Measurements from ENCODE around the gene MCTP2. TPM values are rescaled to one million over a fixed set of nuclear protein-coding genes. Genes with fewer than 3 reads are reported as not detected.

MCTP2 gene
- total and polyA plus RNA-seq, 2 of the 8 experiments (the other 6 are each of a cell fraction or from before 2014, with no cell fraction given) = 3.4 to 4.5 TPM

DNA sequence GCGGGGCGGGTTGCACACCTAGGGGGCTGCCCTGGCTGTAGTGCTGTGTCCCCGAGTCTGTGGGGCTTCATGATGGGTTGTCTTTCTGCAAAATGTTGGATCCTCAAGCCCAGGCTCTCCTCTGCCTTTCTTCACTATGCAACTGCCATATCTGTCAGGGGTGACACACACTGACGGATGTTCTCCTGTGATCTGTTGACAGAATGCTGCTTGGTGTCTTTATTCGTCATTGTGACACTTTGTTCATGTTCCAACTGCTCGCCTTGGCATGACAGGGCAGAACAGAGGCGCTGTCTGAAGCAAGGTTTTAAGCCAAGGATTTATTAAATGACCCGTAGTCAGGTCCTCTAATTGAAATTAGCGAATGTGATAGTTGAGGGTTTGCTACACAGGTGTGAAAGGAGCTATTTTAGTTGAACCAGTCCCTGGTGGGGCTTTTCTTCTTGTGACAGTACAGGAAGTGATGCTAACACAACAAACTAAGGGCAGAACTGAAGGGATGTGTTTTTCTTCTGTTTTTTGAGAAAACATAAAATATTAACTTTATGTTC, 173.4 kb downstream of the MCTP2 start:
- Histone ChIP-seq H3K4ac (replicated peaks; ENCODE audit: insufficient read length, low read depth, low read length) (no peak overlapping the region), H2AFZ (ENCODE audit: low read length) (no peak overlapping the region), H3K18ac (ENCODE audit: extremely low read depth, low read length) (no peak overlapping the region), H3K36me3 (ENCODE audit: control insufficient read depth in 2 of 4, insufficient read depth in 4 of 4, low read length in 3 of 4) (no peaks in the 10 kb centered on the region), H4K91ac (replicated peaks; ENCODE audit: insufficient read length, low read length) (no peak overlapping the region), H3K4me2 (ENCODE audit: insufficient read depth in 1 of 2, low read depth in 2 of 2, low read length in 2 of 2) (no peak overlapping the region), H4K20me1 (replicated peaks in 1 of 2; ENCODE audit: control insufficient read depth in 1 of 2, insufficient read depth in 2 of 2, low read length in 2 of 2) (no peaks in the 10 kb centered on the region), H2BK12ac (ENCODE audit: low read depth, low read length) (no peak overlapping the region), H2BK15ac (ENCODE audit: low read length) (no peak overlapping the region), H3K14ac (ENCODE audit: insufficient read length) (no peak overlapping the region), H3K4me1 (replicated peaks in 1 of 4; ENCODE audit: control insufficient read depth in 3 of 4, insufficient read depth in 4 of 4, low read length in 3 of 4) (peaks cover 0 to 8% (median 3%) of the 10 kb centered on the region in 4 experiments; a peak in 3 of 7 replicates), H3K27me3 (replicated peaks in 1 of 4; ENCODE audit: control insufficient read depth in 3 of 4, extremely low read depth in 1 of 4, insufficient read depth in 3 of 4, low read length in 3 of 4) (no peaks in the 10 kb centered on the region), H3K9me3 (ENCODE audit: insufficient read depth in 2 of 2, low read depth in 1 of 2, low read length in 1 of 2) (no peaks in the 10 kb centered on the region), H2BK20ac (ENCODE audit: low read length) (no peak overlapping the region), H2BK120ac (replicated peaks; ENCODE audit: low read depth, low read length) (no peak overlapping the region), H3K23ac (ENCODE audit: insufficient read length) (no peak overlapping the region), H3K23me2 (ENCODE audit: low read depth, low read length) (no peaks in the 10 kb centered on the region), H3K79me1 (ENCODE audit: low read depth, low read length) (no peaks in the 10 kb centered on the region), H4K8ac (ENCODE audit: extremely low read depth, insufficient read depth, low read length) (no peak overlapping the region), H2AK5ac (ENCODE audit: low read depth, low read length) (no peak overlapping the region), H3K56ac (replicated peaks; ENCODE audit: insufficient read length, low read depth, low read length) (no peak overlapping the region), H4K5ac (ENCODE audit: insufficient read length, low read depth, low read length) (no peak overlapping the region), H2BK5ac (ENCODE audit: low read depth, low read length) (no peak overlapping the region), H3K27ac (ENCODE audit: low read depth, low read length) (no peak overlapping the region), H3K4me3 (ENCODE audit: extremely low read depth in 1 of 4, insufficient read depth in 2 of 4, low read depth in 3 of 4, low read length in 4 of 4) (no peak overlapping the region), H3K79me2 (ENCODE audit: control insufficient read depth in 1 of 2, insufficient read depth in 2 of 2, low read length in 2 of 2) (no peaks in the 10 kb centered on the region), H3K9ac (replicated peaks in 1 of 4; ENCODE audit: extremely low read depth in 1 of 4, low read depth in 3 of 4, low read length in 3 of 4) (no peak overlapping the region)
- ChIA-PET CTCF (ENCODE audit: partially characterized antibody) (no interaction called here), POLR2A (ENCODE audit: partially characterized antibody) (no interaction called here)
- no peak for TF ChIP-seq KDM5A (IDR thresholded peaks at IDR 0.05; ENCODE audit: low read length)
- no peak for TF ChIP-seq RXRA (IDR thresholded peaks at IDR 0.05; ENCODE audit: insufficient read depth, low read depth, low read length)
- TF ChIP-seq CEBPB (IDR thresholded peaks at IDR 0.05; ENCODE audit: low read depth, low read length) = no peak
- no peak for TF ChIP-seq GTF2F1 (IDR thresholded peaks at IDR 0.05; ENCODE audit: borderline replicate concordance, low read depth, low read length)
- no peak for TF ChIP-seq CBX5 (IDR thresholded peaks at IDR 0.05; ENCODE audit: low read depth, low read length)
- TF ChIP-seq CBX8 (IDR thresholded peaks at IDR 0.05; ENCODE audit: borderline replicate concordance, low read depth, low read length) = no peak
- TF ChIP-seq, protein P1, sequence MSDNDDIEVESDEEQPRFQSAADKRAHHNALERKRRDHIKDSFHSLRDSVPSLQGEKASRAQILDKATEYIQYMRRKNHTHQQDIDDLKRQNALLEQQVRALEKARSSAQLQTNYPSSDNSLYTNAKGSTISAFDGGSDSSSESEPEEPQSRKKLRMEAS (IDR thresholded peaks at IDR 0.05) = no peak
- no peak for TF ChIP-seq TEAD4 (IDR thresholded peaks at IDR 0.05; ENCODE audit: low read depth, low read length)
- TF ChIP-seq POLR2AphosphoS5 (IDR thresholded peaks at IDR 0.05; ENCODE audit: low read depth, low read length) = no peak
- TF ChIP-seq YY1 (IDR thresholded peaks at IDR 0.05; ENCODE audit: low read depth, low read length) = no peak
- TF ChIP-seq PHF8 (conservative IDR thresholded peaks at IDR 0.05; ENCODE audit: low read depth, low read length) = no peak
- no peak for TF ChIP-seq POU5F1 (IDR thresholded peaks at IDR 0.05; ENCODE audit: low read depth, low read length)
- no peak for TF ChIP-seq HDAC6 (IDR thresholded peaks at IDR 0.05; ENCODE audit: low read depth, low read length)
- TF ChIP-seq CHD1 (IDR thresholded peaks at IDR 0.05; ENCODE audit: low read depth, low read length) = no peak
- no peak for DNase-seq (ENCODE audit: low read depth in 1 of 2, low spot score in 2 of 2)
- WGBS, 2 experiments (ENCODE audit: extremely low coverage in 1 of 2, insufficient coverage in 1 of 2, insufficient read length in 1 of 2, insufficient replicate concordance in 2 of 2, low coverage in 1 of 2, low lambda C conversion rate in 2 of 2, missing lambda C conversion rate in 1 of 2) = 85% methylated on average over 9 of the region's 9 CpGs; no CpG with 5 or more reads in 1 of the 2 experiments
- no peak for FAIRE-seq
